Umbilical cord (tissue), 2 donors: ENCODE results near the gene STON1. TPM values are rescaled to one million over a fixed set of nuclear protein-coding genes. Genes with fewer than 3 reads are reported as not detected.
A peak's percentile ranks its signal among the peaks of the same experiment; 100 is the strongest.
"Not testable (repeated sequence)": the region's sequence is repeated elsewhere in the genome, so short reads cannot be mapped to it uniquely, and the experiment has no call there.

Experiments
- DNase-seq: peaks from one replicate; pipeline ENCODE4 v3.0.0-alpha.2; 2015; ENCODE audit warnings: low spot score
- total RNA-seq: library from RNA; depleted of rRNA; stranded (reverse); fragments of >200 nt; gene quantifications from one replicate; pipeline ENCODE4 v1.2.3, GENCODE V29; 2014; ENCODE audit warnings: low replicate concordance; ENCODE audit not compliant: insufficient read depth

STON1 gene
- total RNA-seq, 1 donor from 2014 or later: 164 TPM

- DNase-seq: not testable (repeated sequence)
Measured at GRCh38 chr2:48614581-48614980, 84.6 kb downstream of the STON1 start.

- no peak for DNase-seq
Measured at GRCh38 chr2:48617618-48618017, 87.7 kb downstream of the STON1 start, which contains the start of gene GTF2A1L. GTF2A1L (plus strand) TSS chr2:48617856; CDS start chr2:48617875, 19 bp downstream.

DNA sequence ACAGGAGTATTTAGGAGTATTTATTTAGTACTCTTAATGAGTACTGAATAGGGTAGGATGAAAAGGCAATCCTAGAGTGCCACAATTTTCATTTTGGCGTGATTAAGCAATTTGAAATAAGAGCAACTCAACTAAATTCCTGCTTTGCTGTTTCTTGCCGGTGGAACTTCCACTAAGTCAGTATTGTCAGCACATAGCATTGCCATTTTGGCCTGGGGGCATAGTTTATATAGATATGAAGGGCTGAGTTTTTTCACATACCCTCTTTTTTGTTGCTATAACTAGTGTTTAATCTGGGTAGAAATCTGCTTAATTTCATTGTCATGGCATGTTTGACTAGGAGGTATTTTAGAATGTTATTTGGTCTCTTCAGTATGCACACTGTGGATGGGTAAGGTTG is 89.6 kb downstream of the STON1 start:
- no peak for DNase-seq

- DNase-seq: no peak
Measured at GRCh38 chr2:48620604-48621003, 90.7 kb downstream of the STON1 start.

GRCh38 chr2:48622691-48623090 is 92.7 kb downstream of the STON1 start:
- not testable (repeated sequence) for DNase-seq

- no peak for DNase-seq
Measured at GRCh38 chr2:48624696-48625095, 94.7 kb downstream of the STON1 start.

GRCh38 chr2:48626047-48626446 is 96.1 kb downstream of the STON1 start:
- DNase-seq: no peak

DNA sequence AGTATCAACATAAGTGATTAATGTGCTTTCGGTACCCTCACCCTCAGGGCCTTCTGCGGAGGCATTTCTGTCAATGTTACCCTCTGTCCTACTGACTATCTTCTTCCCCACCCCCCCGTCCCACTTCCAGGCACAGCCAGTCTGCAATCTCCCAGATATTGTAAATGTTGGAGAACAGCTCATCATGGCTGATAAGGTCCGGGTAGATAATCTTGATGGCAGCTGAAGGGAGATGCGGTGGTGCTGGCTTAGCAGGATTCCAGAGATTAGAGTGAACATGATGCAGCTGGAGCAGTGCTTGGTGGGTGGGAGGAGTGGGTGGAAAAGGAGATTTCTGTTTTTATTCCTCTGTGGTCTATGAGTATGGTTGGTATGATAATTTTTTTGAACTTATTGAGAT is 103.2 kb downstream of the STON1 start:
- peak; percentile 82 for DNase-seq

DNA sequence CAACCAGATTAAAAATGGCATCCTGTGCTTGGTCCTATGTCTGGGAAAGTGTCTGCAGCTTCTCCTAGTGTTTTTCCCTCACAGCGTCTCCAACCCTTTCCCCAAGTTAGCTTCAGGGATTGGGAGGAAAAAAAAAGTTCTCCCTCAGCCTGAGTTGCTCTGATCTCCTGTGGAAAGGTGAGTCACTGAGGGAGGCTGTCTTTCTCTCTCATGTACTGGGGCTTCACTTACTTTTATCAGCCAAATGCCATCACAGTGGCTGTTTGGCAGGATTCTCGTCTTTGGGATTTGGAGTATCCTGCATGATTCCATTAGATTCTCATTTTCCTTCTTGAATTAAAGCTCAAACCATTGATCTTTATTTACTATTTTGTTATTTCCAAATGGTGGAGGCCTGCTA is 105.8 kb downstream of the STON1 start:
- DNase-seq: peak; percentile 44

GRCh38 chr2:48638261-48638660 is 108.3 kb downstream of the STON1 start:
- peak; percentile 94 for DNase-seq

Other genes with a start within 250 kb of the STON1 start
- gene FOXN2, start 215.5 kb upstream of the STON1 start, total RNA-seq: 38.5 TPM
- gene PPP1R21, start 89.4 kb upstream of the STON1 start, total RNA-seq: 54.7 TPM
- 99.9 TPM for gene GTF2A1L, start 87.7 kb downstream of the STON1 start, total RNA-seq
- gene LHCGR, start 225.6 kb downstream of the STON1 start, total RNA-seq: 2.6 TPM